Measurements from ENCODE around the gene C1orf216.

DNA sequence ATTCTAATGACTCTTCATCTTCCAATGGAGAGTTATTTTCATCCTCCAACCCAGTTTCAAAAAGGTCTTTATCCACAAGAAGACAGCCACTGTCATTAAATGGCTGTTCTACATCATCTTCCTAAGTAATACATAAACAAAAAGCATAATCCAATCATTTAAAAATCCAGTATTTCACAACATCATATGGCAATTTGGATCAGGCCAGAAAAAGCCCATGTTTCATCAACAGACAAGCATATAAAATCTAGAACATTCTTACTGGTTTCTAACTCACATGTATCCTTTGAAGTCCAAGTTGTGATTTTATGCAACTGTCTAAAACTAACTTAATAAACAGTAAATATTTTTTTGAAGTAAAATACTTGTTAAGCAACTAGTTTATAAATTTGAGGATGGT lies 44.5 kb upstream of the C1orf216 start:
- TF ChIP-seq GATA3 (IDR thresholded peaks at IDR 0.05; ENCODE audit: low read depth, low read length) (no peak), GATA2 (IDR thresholded peaks at IDR 0.05; ENCODE audit: low read depth, low read length) (no peak)

All from SH-SY5Y (cell line).